Fibroblast of pulmonary artery (primary cell): Measurements from ENCODE around the gene SLC41A1.
"Not testable (repeated sequence)": the region's sequence is repeated elsewhere in the genome, so short reads cannot be mapped to it uniquely, and the experiment has no call there.

Experiments
- DNase-seq: peaks from one replicate; pipeline ENCODE4 v3.0.0-alpha.2; 2010; ENCODE audit warnings: low read depth
- H3K4me3 ChIP-seq: replicated peaks from 2 replicates; pipeline ENCODE4 v1.5.1; 2011; ENCODE audit warnings: low read depth, mild to moderate bottlenecking, control low read depth, low read length, moderate library complexity
- TF ChIP-seq, protein P1 (sequence below): IDR thresholded peaks from 2 replicates; pipeline ENCODE4 v1.5.1; 2011; ENCODE audit warnings: mild to moderate bottlenecking, control low read depth, low read length, inconsistent platforms; ENCODE audit errors: missing control alignments

The SLC41A1 gene

DNA sequence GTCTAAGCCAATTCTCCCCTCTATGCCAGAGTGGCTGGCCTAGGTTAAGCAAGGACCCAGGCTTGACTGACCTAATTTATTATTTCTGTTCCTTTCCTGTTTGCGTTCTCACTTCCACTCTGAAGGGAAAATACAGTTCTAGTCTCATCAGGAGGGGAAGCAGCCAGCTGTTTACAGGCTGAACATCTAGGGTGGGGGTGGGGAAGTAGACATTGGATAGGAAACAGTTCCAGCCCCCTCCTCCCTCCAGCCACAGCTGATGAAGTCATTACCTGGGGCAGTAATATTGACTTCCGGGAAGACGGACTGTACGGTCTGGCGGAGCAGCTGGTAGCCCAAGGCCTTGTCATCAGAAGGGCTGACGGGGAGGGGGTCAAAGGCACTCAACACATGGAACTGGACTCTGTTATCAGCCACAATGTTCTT, 19.3 kb upstream of the SLC41A1 start:
- no peak overlapping the region for H3K4me3 ChIP-seq
- TF ChIP-seq, protein P1, sequence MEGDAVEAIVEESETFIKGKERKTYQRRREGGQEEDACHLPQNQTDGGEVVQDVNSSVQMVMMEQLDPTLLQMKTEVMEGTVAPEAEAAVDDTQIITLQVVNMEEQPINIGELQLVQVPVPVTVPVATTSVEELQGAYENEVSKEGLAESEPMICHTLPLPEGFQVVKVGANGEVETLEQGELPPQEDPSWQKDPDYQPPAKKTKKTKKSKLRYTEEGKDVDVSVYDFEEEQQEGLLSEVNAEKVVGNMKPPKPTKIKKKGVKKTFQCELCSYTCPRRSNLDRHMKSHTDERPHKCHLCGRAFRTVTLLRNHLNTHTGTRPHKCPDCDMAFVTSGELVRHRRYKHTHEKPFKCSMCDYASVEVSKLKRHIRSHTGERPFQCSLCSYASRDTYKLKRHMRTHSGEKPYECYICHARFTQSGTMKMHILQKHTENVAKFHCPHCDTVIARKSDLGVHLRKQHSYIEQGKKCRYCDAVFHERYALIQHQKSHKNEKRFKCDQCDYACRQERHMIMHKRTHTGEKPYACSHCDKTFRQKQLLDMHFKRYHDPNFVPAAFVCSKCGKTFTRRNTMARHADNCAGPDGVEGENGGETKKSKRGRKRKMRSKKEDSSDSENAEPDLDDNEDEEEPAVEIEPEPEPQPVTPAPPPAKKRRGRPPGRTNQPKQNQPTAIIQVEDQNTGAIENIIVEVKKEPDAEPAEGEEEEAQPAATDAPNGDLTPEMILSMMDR, result no peak
- no peak for DNase-seq

DNA sequence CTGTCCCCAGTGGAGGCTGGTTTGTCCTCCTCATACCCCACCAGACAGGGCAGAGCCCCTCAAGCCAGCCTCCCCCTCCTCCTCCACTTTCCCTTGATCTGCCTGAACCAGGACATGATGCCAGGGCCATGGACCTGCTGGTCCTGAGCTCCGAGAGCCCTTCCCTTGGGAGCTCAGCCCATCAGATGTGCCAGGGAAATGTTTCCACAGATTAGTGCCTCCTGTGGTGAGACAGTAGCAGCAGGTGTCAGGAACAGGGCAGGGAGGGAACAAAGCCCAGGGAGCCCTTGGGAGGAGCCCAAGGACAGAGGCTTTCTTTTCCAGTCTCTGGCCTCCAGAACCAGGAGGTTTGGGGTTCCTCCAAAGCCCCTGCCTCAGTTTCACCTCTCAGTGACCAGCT, 14.6 kb upstream of the SLC41A1 start:
- TF ChIP-seq, protein P1, result no peak
- no peak for DNase-seq
- H3K4me3 ChIP-seq, result no peak overlapping the region

DNA sequence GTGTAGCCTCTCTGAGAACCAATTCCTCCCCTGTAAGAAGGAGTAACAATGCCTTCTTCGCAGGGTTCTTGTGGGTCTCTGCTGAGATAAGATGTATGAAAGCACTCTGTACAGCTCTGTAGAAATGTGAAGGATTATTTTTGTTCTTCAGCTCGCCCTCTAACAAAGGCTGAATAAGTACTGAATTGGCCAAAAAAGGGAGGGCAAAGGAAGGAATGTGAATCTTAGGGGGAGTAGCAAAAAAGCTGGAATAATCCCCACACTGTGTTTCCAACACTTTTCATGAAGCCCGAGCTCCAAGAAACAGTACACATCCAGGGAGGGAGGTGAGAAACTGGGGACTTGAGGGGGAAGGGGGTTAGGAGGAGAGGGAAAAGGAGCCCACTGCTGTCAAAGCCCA, 14.0 kb upstream of the SLC41A1 start:
- H3K4me3 ChIP-seq, result no peak overlapping the region
- TF ChIP-seq, protein P1, result no peak
- no peak for DNase-seq

DNA sequence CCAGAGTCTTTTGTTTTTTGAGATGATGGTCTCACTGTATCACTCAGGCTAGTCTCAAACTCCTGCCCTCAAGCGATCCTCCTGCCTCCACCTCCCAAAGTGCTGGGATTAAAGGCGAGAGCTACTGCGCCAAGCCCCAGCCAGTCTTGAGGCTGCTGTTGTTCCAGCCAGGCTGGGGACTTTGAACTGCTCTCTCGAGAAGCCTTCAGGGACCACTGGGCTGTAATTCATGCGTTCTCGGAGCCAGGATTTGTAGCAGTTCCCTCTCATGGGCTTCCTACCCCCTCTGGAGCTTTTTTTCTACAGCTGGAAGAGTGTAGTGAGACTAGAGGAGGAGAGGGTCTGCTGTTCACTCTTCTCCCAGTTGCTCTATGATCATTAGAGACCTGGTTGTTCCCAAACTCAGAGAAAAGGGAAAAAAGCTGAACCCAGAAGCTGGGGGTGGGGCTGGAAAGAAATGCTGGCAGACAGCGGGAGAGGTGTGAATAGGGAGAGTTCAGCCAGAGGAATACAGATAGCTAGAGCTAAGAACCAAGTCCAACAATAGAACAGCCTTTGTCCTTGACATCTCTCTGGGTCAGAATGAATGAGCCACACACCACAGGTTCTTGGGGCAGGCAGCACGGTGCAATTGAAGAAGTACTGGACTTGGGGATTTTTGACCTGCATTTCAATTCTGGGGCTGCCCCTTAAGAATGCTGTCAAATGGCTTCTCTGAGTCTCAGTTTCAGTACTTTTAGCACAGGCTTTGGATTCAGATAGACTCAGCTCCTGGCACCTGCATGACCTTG, 13.2 kb upstream of the SLC41A1 start:
- TF ChIP-seq, protein P1, result no peak
- DNase-seq, result no peak
- no peak overlapping the region for H3K4me3 ChIP-seq

DNA sequence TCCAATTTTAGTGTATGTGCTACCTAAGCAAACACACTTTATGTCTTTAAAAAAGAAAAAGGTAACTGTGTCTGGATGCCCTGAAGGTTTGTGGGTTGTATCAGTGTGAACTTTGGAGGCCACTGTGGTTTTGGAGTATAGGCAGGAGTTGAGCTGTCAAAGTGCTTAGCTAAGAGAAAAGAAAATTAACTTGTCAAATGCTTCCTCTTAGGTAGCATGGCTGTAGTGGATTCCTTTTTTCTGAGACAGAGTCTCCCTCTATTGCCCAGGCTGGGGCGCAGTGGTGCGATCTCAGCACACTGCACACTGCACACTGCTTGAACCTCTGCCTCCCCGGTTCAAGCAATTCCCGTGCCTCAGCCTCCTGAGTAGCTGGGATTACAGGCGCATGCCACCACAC, 11.2 kb upstream of the SLC41A1 start:
- DNase-seq, result no peak
- H3K4me3 ChIP-seq, result no peak overlapping the region
- TF ChIP-seq, protein P1, result no peak

DNA sequence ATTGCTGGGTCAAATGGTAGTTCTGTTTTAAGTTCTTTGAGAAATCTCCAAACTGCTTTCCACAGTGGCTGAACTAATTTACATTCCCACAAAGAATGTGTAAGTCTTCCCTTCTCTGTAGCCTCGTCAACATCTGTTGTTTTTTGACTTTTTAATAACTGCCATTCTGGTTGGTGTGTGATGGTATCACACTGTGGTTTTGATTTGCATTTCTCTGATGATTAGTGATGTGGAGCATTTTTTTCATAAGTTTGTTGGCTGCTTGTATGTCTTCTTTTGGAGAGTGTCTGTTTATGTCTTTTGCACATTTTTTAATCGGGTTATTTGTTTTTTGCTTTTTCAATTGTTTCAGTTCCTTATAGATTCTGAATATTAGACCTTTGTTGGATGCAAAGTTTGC, 10.3 kb upstream of the SLC41A1 start:
- not testable (repeated sequence) for DNase-seq

DNA sequence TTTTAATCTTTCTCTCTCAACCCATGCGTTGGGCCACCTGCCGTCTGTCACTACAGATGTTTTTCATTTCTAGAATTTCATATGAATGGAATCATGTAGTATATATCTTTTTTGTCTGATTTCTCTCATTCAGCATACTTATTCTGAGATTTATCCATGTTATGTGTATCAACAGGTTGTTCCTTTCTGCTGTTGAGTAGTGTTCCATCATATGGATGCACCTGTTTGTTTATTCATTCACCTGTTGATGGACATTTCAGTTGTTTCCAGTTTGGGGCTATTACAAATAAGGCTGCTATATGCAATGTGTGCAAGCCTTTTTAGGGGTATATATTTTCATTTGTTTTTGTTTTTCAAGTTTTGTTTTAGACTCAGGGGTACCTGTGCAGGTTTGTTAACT, 9.4 kb upstream of the SLC41A1 start:
- no peak for DNase-seq
- H3K4me3 ChIP-seq, result no peak overlapping the region
- TF ChIP-seq, protein P1, result no peak

More for the DNA sequence above, 10.3 kb upstream of the SLC41A1 start:
- not testable (repeated sequence) for H3K4me3 ChIP-seq
